DOHH2 (cell line): ENCODE measurements around the gene DHX16.
"Not testable (repeated sequence)": the region's sequence is repeated elsewhere in the genome, so short reads cannot be mapped to it uniquely, and the experiment has no call there.

Experiments
- H3F3A ChIP-seq: fragments of 200-600 bp; sonication (generic), shearing (Covaris generic); 2 replicates; pipeline ENCODE4 v1.6.0; 2016; ENCODE audit warnings: antibody characterized with exemption, mild to moderate bottlenecking; ENCODE audit not compliant: control insufficient read depth, insufficient read depth
- H3K27ac ChIP-seq: fragments of 200-600 bp; sonication (generic); 2 replicates; pipeline ENCODE4 v1.5.1; 2014; ENCODE audit warnings: low read depth, mild to moderate bottlenecking, low read length, moderate library complexity
- H3K27me3 ChIP-seq: fragments of 200-600 bp; sonication (generic); 2 replicates; pipeline ENCODE4 v1.6.1; 2014; ENCODE audit warnings: mild to moderate bottlenecking, low read length, mixed read lengths; ENCODE audit not compliant: control insufficient read depth
- H3K36me3 ChIP-seq: fragments of 200-600 bp; sonication (generic); 2 replicates; pipeline ENCODE4 v1.6.1; 2014; ENCODE audit warnings: mild to moderate bottlenecking, low read length, moderate library complexity, mixed read lengths; ENCODE audit not compliant: control insufficient read depth
- H3K4me1 ChIP-seq: fragments of 200-600 bp; sonication (generic); 2 replicates; pipeline ENCODE4 v1.6.1; 2014; ENCODE audit warnings: mild to moderate bottlenecking, low read length, mixed read lengths; ENCODE audit not compliant: control insufficient read depth
- H3K4me2 ChIP-seq: fragments of 200-600 bp; sonication (generic); 2 replicates; pipeline ENCODE4 v1.6.0; 2014; ENCODE audit warnings: mild to moderate bottlenecking, low read length, moderate library complexity
- H3K4me3 ChIP-seq: fragments of 200-600 bp; sonication (generic); 2 replicates; pipeline ENCODE4 v1.5.1; 2014; ENCODE audit warnings: mild to moderate bottlenecking, low read length, mixed read lengths
- H3K79me2 ChIP-seq: fragments of 200-600 bp; sonication (generic); 2 replicates; pipeline ENCODE4 v1.6.1; 2014; ENCODE audit warnings: mild to moderate bottlenecking, low read length, mixed read lengths; ENCODE audit not compliant: control insufficient read depth
- H3K9me2 ChIP-seq: fragments of 200-600 bp; sonication (generic); replicated peaks from 2 replicates; pipeline ENCODE4 v1.6.1; 2014; ENCODE audit warnings: mild to moderate bottlenecking, low read length, mixed read lengths; ENCODE audit not compliant: control insufficient read depth
- H3K9me3 ChIP-seq: fragments of 200-600 bp; sonication (generic); 2 replicates; pipeline ENCODE4 v1.6.1; 2014; ENCODE audit warnings: antibody characterized with exemption, low read length, mixed read lengths; ENCODE audit not compliant: control insufficient read depth, insufficient read depth
- H4K20me1 ChIP-seq: fragments of 200-600 bp; sonication (generic); 2 replicates; pipeline ENCODE4 v1.6.0; 2014; ENCODE audit warnings: low read depth, mild to moderate bottlenecking, antibody characterized with exemption, low read length, moderate library complexity; ENCODE audit not compliant: control insufficient read depth, insufficient read depth
- EZH2phosphoT487 ChIP-seq: fragments of 200-600 bp; sonication (generic); IDR thresholded peaks from 2 replicates; pipeline ENCODE4 v1.6.1; 2017; ENCODE audit warnings: borderline replicate concordance, mild to moderate bottlenecking, antibody characterized with exemption, low read length, moderate library complexity, mixed read lengths
- TF ChIP-seq, protein P1 (sequence below): fragments of 200-600 bp; sonication (generic); IDR thresholded peaks from one replicate; pipeline ENCODE4 v1.5.1; 2014; ENCODE audit warnings: antibody characterized with exemption, mild to moderate bottlenecking, low read depth, low read length; ENCODE audit not compliant: poor library complexity, severe bottlenecking

The DHX16 gene

DNA sequence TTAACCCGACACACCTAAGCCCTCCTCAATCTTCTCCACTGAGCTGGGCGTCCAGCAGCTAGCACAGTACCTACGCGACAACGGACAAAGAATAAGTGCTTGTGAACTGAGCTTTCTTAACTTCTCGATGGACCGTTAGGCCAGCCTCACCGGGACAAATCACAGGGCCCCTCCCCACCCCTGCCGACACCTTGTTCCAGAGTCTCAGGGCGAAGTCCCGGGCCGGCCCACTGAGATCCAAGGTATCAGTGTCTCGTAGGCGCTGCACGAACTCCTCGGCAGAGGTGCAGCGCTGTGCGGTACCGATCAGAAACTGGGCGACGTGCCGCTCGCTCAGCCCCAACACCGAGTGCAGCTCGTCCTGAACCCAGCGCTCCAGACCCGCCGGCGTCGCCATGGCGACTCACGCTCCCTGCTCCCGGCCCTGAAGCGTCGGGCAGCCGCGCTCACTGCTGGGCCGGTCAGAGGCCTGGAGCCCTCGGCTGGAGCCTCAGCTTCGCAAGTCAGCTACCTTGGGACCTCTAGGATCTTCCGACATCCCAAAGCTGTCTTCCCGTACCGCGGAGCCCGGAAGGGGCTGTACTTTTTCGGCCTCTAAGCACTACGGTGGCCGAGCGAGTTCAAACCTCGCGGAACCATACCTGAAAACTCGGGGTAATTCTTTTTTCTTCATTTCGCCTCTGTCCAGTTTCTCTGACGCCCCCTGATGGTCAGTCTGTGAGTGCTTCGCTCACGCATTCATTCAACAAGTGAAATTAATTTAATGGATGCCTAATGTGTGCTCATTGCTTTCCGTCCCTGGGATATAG lies at the start of gene DHX16:
TSS of gene DHX16 (minus strand) at position 562 of the 809 bp plus-strand sequence. CDS start at position 397, 165 bp downstream.
- H3K27ac ChIP-seq: no peak within 1 kb of the TSS; the same call in 1 of the 2 replicates
- peak within 1 kb of the TSS; percentile 90 for H3K4me3 ChIP-seq
- H3K9me3 ChIP-seq: no peaks in the 10 kb centered on the region
- H3K4me2 ChIP-seq: peak within 1 kb of the TSS; percentile 68
- no peaks in the 10 kb centered on the region for H3K9me2 ChIP-seq
- TF ChIP-seq, protein P1, sequence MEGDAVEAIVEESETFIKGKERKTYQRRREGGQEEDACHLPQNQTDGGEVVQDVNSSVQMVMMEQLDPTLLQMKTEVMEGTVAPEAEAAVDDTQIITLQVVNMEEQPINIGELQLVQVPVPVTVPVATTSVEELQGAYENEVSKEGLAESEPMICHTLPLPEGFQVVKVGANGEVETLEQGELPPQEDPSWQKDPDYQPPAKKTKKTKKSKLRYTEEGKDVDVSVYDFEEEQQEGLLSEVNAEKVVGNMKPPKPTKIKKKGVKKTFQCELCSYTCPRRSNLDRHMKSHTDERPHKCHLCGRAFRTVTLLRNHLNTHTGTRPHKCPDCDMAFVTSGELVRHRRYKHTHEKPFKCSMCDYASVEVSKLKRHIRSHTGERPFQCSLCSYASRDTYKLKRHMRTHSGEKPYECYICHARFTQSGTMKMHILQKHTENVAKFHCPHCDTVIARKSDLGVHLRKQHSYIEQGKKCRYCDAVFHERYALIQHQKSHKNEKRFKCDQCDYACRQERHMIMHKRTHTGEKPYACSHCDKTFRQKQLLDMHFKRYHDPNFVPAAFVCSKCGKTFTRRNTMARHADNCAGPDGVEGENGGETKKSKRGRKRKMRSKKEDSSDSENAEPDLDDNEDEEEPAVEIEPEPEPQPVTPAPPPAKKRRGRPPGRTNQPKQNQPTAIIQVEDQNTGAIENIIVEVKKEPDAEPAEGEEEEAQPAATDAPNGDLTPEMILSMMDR: peak; percentile 94
- no peak for TF ChIP-seq EZH2phosphoT487
- no peaks in the 10 kb centered on the region for H4K20me1 ChIP-seq
- H3K4me1 ChIP-seq: peaks cover 25% of the 10 kb centered on the region
- H3F3A ChIP-seq: peaks cover 26% of the 10 kb centered on the region
- no peaks in the 10 kb centered on the region for H3K27me3 ChIP-seq
- peaks cover 47% of the 10 kb centered on the region for H3K36me3 ChIP-seq
- H3K79me2 ChIP-seq: peaks cover 26% of the 10 kb centered on the region

DNA sequence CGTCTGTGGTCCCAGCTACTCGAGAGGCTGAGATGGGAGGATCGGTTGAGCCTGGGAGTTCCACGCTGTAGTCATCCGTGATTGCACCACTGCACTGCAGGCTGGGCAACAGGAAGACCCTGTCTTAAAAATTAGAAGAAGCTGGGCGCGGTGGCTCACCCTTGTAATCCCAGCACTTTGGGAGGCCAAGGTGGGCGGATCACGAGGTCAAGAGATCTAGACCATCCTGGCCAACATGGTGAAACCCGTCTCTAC lies 49.1 kb upstream of the DHX16 start:
- peaks cover 76% of the 10 kb centered on the region for H3F3A ChIP-seq
- peaks cover 16% of the 10 kb centered on the region for H4K20me1 ChIP-seq
- not testable (repeated sequence) for H3K9me2 ChIP-seq, H3K27me3 ChIP-seq, H3K9me3 ChIP-seq
- H3K27ac ChIP-seq: peak overlapping the region; percentile 100
- peaks cover 77% of the 10 kb centered on the region for H3K79me2 ChIP-seq
- peaks cover 75% of the 10 kb centered on the region for H3K36me3 ChIP-seq
- H3K4me3 ChIP-seq: peak overlapping the region; percentile 88
- H3K4me1 ChIP-seq: peaks cover 48% of the 10 kb centered on the region
- peak overlapping the region; percentile 94 for H3K4me2 ChIP-seq

DNA sequence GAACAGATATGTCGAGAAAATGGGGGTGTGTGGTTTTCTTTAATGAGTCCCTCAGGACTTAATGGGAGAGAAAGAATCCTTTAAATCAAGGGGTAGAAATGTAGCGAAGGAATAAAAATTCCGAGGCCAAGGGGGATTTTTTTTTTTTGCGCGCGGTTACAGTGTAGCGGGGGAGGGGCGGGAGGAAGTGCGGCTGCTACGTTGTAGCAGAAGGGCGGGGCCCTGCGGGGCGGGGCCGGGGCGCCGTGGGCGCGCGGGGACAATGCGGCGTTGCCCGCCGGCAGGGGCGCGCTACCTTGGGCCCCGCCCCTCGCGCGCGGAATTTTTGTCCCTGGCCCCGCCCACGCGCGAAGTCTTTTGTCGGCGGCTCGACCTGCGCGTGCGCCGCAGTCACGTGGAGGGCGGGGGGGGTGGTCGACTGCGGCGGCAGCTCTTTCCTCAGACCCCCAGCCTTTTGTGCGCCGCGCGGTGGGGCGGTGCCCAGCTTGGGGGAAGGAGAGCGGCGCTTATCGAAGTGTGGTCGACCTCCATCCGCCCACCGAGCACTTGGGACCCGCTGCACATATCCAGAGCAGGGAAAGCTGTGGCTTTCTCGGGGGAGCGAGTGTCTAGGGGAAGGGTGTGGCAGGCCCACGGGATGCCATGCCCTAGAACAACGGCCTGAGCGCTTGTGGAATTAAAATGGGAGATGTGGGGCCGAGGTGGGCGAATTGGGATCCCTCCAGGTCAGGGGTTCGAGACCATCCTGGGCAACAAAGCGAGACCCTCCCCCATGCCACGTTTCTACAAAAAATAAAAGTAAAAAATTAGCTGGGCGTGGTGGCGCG lies 48.6 kb upstream of the DHX16 start:
- Histone ChIP-seq H3K79me2 (peaks cover 82% of the 10 kb centered on the region), H3K27me3 (no peaks in the 10 kb centered on the region), H3K4me1 (peaks cover 53% of the 10 kb centered on the region), H3K9me3 (no peaks in the 10 kb centered on the region), H3K9me2 (no peaks in the 10 kb centered on the region), H3K4me3 (peak overlapping the region; percentile 88), H3K27ac (peak overlapping the region; percentile 100), H4K20me1 (peaks cover 16% of the 10 kb centered on the region), H3K36me3 (peaks cover 75% of the 10 kb centered on the region), H3K4me2 (peak overlapping the region; percentile 94), H3F3A (peaks cover 70% of the 10 kb centered on the region)
- no peak for TF ChIP-seq EZH2phosphoT487
- TF ChIP-seq, protein P1: peak; percentile 28
